ENCODE results near the gene IFI27L2. TPM values are rescaled to one million over a fixed set of nuclear protein-coding genes. Genes with fewer than 3 reads are reported as not detected.

IFI27L2 gene
- total RNA-seq, 4 donors from 2014 or later: 21.0 to 69.1 (median 52.3) TPM

DNA sequence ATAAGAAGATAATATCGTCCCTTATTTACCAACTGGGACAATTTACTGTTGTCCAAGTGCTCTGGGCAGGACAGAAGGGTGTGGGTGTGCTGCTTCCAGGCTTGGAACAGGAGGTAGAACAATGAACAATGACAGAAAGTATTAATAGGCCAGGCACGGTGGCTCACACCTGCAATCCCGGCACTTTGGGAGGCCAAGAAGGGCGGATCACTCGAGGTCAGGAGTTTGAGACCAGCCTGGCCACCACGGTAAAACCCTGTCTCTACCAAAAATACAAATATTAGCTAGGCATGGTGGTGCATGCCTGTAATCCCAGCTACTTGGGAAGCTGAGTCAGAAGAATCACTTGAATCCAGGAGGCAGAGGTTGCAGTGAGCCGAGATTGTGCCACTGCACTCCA lies 16.3 kb downstream of the IFI27L2 start:
- intact Hi-C loops (cut with DNase I; ENCODE audit: low total_unique reads): no loop called here
- TF ChIP-seq POLR2A (IDR thresholded peaks at IDR 0.05): no peak
- TF ChIP-seq, protein P1, sequence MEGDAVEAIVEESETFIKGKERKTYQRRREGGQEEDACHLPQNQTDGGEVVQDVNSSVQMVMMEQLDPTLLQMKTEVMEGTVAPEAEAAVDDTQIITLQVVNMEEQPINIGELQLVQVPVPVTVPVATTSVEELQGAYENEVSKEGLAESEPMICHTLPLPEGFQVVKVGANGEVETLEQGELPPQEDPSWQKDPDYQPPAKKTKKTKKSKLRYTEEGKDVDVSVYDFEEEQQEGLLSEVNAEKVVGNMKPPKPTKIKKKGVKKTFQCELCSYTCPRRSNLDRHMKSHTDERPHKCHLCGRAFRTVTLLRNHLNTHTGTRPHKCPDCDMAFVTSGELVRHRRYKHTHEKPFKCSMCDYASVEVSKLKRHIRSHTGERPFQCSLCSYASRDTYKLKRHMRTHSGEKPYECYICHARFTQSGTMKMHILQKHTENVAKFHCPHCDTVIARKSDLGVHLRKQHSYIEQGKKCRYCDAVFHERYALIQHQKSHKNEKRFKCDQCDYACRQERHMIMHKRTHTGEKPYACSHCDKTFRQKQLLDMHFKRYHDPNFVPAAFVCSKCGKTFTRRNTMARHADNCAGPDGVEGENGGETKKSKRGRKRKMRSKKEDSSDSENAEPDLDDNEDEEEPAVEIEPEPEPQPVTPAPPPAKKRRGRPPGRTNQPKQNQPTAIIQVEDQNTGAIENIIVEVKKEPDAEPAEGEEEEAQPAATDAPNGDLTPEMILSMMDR (IDR thresholded peaks at IDR 0.05): no peak
- peak in 1 of 2 donors; percentile 58 for DNase-seq (ENCODE audit: low spot score in 2 of 2)
- H3K4me3 ChIP-seq (ENCODE audit: low read depth, poor library complexity, severe bottlenecking): no peak overlapping the region
- 62 to 68% methylated on average over 7 of the region's 7 CpGs for whole genome bisulfite sequencing, 2 donors

DNA sequence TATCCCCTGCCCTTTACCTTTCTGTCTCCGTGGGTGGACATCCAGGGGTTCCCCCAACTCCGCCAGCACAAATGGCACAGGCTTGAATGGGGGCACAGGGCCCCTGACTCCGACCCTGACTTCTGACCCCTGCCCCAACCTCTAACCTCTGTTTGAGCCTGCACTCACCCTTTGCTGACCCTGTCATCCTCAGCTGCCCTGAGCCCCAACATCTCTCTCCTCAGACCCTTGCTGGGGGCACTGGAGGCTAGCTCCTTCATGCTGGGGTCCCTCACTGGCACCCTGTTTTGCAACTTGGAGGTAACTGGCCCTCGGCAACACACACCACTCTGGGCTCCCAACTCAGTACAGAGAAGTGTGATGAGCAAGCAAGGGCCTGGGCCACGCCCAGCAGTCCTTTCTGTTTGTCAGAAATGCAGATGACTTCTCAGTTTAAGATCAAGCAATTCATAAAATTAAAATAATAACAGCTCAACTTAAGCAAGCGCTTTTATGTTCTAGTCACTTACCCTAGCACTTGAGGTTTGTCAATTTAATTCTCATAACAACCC lies 16.8 kb downstream of the IFI27L2 start:
- DNase-seq (ENCODE audit: low spot score in 2 of 2): peak in 1 of 2 donors; percentile 66
- H3K4me3 ChIP-seq (ENCODE audit: low read depth, poor library complexity, severe bottlenecking): no peak overlapping the region
- intact Hi-C loops (cut with DNase I; ENCODE audit: low total_unique reads): no loop called here
- TF ChIP-seq, protein P1 (IDR thresholded peaks at IDR 0.05): no peak
- TF ChIP-seq POLR2A (IDR thresholded peaks at IDR 0.05): no peak
- 66 to 72% methylated on average over 6 of the region's 6 CpGs for WGBS, 2 donors

DNA sequence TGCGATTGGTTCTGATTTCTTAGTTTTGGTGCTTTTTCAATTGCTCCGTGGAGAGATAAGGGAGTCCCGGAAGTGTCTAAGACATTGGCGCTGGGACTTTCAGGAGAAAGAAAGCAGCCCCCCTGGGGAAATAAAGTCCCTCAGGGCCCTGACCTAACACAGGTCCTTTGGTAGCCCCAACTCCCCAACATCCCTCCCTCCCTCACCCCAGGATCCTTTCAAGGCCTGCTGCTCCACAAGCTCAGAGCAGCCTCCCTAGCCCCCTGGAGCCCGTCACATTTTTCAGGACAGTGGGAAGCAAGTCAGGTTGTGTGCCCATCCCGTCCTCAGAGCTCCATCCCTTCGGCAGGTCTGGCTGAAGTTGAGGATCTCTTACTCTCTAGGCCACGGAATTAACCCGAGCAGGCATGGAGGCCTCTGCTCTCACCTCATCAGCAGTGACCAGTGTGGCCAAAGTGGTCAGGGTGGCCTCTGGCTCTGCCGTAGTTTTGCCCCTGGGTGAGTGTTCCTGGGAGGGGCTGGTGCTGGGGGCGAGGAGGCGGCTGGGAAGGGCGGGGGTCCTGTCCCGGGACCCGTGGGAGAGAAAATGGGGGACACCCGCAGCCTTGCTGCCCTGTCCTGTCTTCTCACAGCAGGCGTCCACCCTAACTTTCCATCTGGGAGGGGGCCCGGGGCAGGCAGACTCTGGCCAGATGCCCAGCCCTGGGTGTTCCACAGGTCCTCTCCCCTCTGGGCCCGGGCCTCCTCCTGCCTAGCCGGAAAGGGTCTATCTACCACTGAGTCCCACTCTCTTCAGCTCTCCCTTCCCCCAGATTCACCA lies 17.9 kb downstream of the IFI27L2 start:
- DNase-seq (ENCODE audit: low spot score in 2 of 2): peak in 1 of 2 donors; percentile 82
- no peak overlapping the region for H3K4me3 ChIP-seq (ENCODE audit: low read depth, poor library complexity, severe bottlenecking)
- TF ChIP-seq, protein P1 (IDR thresholded peaks at IDR 0.05): no peak
- TF ChIP-seq POLR2A (IDR thresholded peaks at IDR 0.05): no peak
- 77 to 87% methylated on average over 18 to 20 of the region's 20 CpGs for WGBS, 2 donors
- intact Hi-C loops (cut with DNase I; ENCODE audit: low total_unique reads): no loop called here

DNA sequence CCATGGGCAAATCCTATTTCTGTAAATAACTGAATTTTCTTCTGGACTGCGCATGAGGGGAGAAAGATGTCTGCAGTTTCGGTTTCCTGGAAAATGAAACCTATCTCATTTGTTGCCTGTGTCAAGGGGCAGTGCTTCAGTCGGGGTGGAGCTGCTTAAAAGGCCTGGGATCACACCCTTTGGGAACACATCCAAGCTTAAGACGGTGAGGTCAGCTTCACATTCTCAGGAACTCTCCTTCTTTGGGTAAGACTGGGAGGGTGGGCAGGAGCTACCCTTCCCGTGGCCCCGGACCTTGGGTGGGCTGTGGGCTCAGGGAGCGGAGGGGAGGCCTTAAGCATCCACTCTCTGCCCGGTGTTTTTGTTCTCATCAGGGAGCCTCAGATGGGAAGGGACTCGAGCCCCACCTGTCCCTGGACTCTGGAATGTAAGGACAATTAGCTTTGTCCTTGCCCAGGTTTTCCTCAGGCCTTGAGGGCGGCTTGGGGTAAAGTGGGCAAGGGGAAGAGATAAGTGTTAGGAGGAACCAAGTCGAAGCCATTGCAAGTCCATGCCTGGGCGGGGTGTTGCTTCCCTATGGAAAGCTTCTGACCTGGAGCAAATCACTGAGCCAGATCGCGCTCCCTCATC lies 18.7 kb downstream of the IFI27L2 start, which contains the start of gene IFI27:
IFI27 (plus strand) TSS at position 185 of the 630 bp plus-strand sequence.
- intact Hi-C loops (cut with DNase I; ENCODE audit: low total_unique reads): no loop called here
- WGBS, 2 donors: 47 to 65% methylated on average over 12 to 14 of the region's 14 CpGs
- no peak within 1 kb of the TSS for H3K4me3 ChIP-seq (ENCODE audit: low read depth, poor library complexity, severe bottlenecking)
- TF ChIP-seq POLR2A (IDR thresholded peaks at IDR 0.05): no peak
- TF ChIP-seq, protein P1 (IDR thresholded peaks at IDR 0.05): no peak
- peak; percentile 56 to 85 for DNase-seq (ENCODE audit: low spot score in 2 of 2)

DNA sequence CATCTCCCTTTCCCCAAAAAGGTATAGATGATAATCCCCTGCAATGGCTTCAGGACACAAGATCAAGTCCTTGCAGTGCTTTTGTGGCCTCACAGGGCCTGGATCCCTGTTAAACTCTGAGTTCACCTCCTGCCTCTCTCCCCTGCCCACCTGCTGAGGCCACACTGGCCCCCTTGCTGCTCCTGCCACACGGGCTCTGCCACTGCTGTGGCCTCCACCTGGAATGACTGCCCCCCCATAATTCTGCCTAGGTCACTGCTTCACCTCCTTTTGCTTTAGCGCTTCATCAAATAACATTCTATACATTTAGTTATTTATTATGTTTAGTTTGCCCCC lies 19.5 kb downstream of the IFI27L2 start:
- DNase-seq (ENCODE audit: low spot score in 2 of 2): peak in 1 of 2 donors; percentile 59
- 88 to 97% methylated on average over 2 of the region's 2 CpGs for WGBS, 2 donors
- no peak for TF ChIP-seq POLR2A (IDR thresholded peaks at IDR 0.05)
- TF ChIP-seq, protein P1 (IDR thresholded peaks at IDR 0.05): no peak
- H3K4me3 ChIP-seq (ENCODE audit: low read depth, poor library complexity, severe bottlenecking): no peak overlapping the region
- intact Hi-C loops (cut with DNase I; ENCODE audit: low total_unique reads): no loop called here

Data from lower leg skin (tissue), 4 donors.